OCI-LY3 (cell line): ENCODE results near the gene TGM4.

Experiments
- H2AFZ ChIP-seq: fragments of 200-600, 300-600 bp; shearing (Covaris generic); 2 replicates; pipeline ENCODE4 v1.6.0; 2014; ENCODE audit warnings: antibody characterized with exemption, low read depth, low read length
- H3K27ac ChIP-seq: fragments of 200-600, 300-600 bp; sonication (generic); 2 replicates; pipeline ENCODE4 v1.5.1; 2014; ENCODE audit warnings: mild to moderate bottlenecking, low read length, moderate library complexity, mixed read lengths
- H3K27me3 ChIP-seq: fragments of 200-600, 300-600 bp; sonication (generic); 2 replicates; pipeline ENCODE4 v1.6.1; 2014; ENCODE audit warnings: low read depth, low read length, mixed read lengths
- H3K36me3 ChIP-seq: fragments of 200-600, 300-600 bp; sonication (generic); replicated peaks from 2 replicates; pipeline ENCODE3; 2014; ENCODE audit warnings: low read depth, low read length, mixed read lengths
- H3K4me1 ChIP-seq: fragments of 300-600, 200-600 bp; sonication (generic); 2 replicates; pipeline ENCODE4 v1.6.1; 2014; ENCODE audit warnings: low read length, mixed read lengths
- H3K4me2 ChIP-seq: fragments of 200-600, 300-600 bp; sonication (generic); 2 replicates; pipeline ENCODE4 v1.6.1; 2014; ENCODE audit warnings: low read length, mixed read lengths
- H3K4me3 ChIP-seq: fragments of 300-600, 200-600 bp; sonication (generic); 2 replicates; pipeline ENCODE4 v1.5.1; 2014; ENCODE audit warnings: antibody characterized with exemption, mild to moderate bottlenecking, low read length, moderate library complexity
- H3K79me2 ChIP-seq: fragments of 300-600, 200-600 bp; shearing (Covaris generic); 2 replicates; pipeline ENCODE4 v1.6.1; 2014; ENCODE audit warnings: mild to moderate bottlenecking, low read length, mixed read lengths
- H3K9ac ChIP-seq: fragments of 300-600, 200-600 bp; shearing (Covaris generic); 2 replicates; pipeline ENCODE4 v1.6.0; 2014; ENCODE audit warnings: mild to moderate bottlenecking, low read length, moderate library complexity
- H3K9me3 ChIP-seq: fragments of 200-600, 300-600 bp; shearing (Covaris generic); 2 replicates; pipeline ENCODE4 v1.6.1; 2014; ENCODE audit warnings: low read length, mixed read lengths; ENCODE audit not compliant: insufficient read depth
- H4K20me1 ChIP-seq: fragments of 200-600, 300-600 bp; sonication (generic); 2 replicates; pipeline ENCODE4 v1.6.1; 2016; ENCODE audit warnings: low read length, mixed read lengths; ENCODE audit not compliant: insufficient read depth
- EZH2phosphoT487 ChIP-seq: fragments of 200-600 bp; shearing (Covaris generic); IDR thresholded peaks from 2 replicates; pipeline ENCODE4 v1.6.1; 2018; ENCODE audit warnings: antibody characterized with exemption, mixed run types, low read depth
- TF ChIP-seq, protein P1 (sequence below): fragments of 200-600, 300-600 bp; sonication (generic); IDR thresholded peaks from 2 replicates; pipeline ENCODE4 v1.5.1; 2014; ENCODE audit warnings: antibody characterized with exemption, low read length, low read depth

The TGM4 gene

GRCh38 chr3:44961888-44962287, 87.5 kb downstream of the TGM4 start:
- H3K9me3 ChIP-seq, result no peaks in the 10 kb centered on the region
- peaks cover 8% of the 10 kb centered on the region for H3K4me1 ChIP-seq
- no peak overlapping the region for H3K27ac ChIP-seq
- peaks cover 30% of the 10 kb centered on the region; the same call in 1 of the 2 replicates for H4K20me1 ChIP-seq
- H3K27me3 ChIP-seq, result no peaks in the 10 kb centered on the region
- no peak overlapping the region for H3K4me2 ChIP-seq
- H3K36me3 ChIP-seq, result peaks cover 7% of the 10 kb centered on the region
- no peak overlapping the region for H3K4me3 ChIP-seq
- no peak for TF ChIP-seq EZH2phosphoT487
- TF ChIP-seq, protein P1, sequence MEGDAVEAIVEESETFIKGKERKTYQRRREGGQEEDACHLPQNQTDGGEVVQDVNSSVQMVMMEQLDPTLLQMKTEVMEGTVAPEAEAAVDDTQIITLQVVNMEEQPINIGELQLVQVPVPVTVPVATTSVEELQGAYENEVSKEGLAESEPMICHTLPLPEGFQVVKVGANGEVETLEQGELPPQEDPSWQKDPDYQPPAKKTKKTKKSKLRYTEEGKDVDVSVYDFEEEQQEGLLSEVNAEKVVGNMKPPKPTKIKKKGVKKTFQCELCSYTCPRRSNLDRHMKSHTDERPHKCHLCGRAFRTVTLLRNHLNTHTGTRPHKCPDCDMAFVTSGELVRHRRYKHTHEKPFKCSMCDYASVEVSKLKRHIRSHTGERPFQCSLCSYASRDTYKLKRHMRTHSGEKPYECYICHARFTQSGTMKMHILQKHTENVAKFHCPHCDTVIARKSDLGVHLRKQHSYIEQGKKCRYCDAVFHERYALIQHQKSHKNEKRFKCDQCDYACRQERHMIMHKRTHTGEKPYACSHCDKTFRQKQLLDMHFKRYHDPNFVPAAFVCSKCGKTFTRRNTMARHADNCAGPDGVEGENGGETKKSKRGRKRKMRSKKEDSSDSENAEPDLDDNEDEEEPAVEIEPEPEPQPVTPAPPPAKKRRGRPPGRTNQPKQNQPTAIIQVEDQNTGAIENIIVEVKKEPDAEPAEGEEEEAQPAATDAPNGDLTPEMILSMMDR, result no peak
- H2AFZ ChIP-seq, result no peak overlapping the region
- H3K79me2 ChIP-seq, result peaks cover 64% of the 10 kb centered on the region
- H3K9ac ChIP-seq, result no peak overlapping the region

DNA sequence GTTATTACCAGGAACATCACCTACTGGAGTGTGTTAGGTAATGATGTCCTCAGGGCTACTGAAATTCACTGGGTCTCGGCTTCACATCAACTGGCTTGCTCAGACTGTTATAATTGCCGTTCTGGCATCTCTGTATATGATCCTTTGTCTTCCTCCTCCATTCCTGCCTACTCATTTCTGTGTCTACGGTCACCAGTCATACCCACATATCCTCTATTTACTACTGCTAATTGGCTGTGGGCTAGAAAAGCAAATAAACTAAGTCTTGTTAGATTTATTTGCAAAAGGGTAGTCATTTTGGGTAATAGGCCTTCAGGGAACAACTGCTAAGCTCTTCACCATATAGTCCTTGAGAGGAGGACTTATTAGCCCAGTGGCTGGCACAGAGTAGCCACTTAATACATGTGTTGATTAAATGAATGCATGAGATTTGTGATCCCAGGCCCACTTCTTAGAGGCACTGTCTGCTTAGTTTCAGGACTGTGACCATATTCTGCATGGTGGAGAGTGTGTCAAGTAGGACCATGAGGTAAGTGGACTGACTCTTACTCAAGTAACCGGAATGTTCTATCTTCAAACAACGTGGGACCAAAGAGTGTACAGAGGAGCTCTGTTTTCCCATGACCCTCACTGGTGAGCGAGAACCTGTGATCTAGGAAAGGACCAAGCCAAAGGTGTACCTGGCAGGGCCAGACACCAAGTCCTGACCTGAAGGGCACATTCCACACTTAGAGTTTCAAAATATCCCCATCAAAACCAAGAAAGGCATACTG, 88.4 kb downstream of the TGM4 start:
- H3K4me2 ChIP-seq, result no peak overlapping the region
- H3K27me3 ChIP-seq, result no peaks in the 10 kb centered on the region
- H3K9ac ChIP-seq, result no peak overlapping the region
- H3K9me3 ChIP-seq, result no peaks in the 10 kb centered on the region
- no peak overlapping the region for H3K27ac ChIP-seq
- H3K79me2 ChIP-seq, result peaks cover 71% of the 10 kb centered on the region
- TF ChIP-seq, protein P1, result no peak
- no peak overlapping the region for H3K4me3 ChIP-seq
- no peak overlapping the region for H2AFZ ChIP-seq
- peaks cover 8% of the 10 kb centered on the region for H3K4me1 ChIP-seq
- peaks cover 7% of the 10 kb centered on the region for H3K36me3 ChIP-seq
- peaks cover 30% of the 10 kb centered on the region; the same call in 1 of the 2 replicates for H4K20me1 ChIP-seq

DNA sequence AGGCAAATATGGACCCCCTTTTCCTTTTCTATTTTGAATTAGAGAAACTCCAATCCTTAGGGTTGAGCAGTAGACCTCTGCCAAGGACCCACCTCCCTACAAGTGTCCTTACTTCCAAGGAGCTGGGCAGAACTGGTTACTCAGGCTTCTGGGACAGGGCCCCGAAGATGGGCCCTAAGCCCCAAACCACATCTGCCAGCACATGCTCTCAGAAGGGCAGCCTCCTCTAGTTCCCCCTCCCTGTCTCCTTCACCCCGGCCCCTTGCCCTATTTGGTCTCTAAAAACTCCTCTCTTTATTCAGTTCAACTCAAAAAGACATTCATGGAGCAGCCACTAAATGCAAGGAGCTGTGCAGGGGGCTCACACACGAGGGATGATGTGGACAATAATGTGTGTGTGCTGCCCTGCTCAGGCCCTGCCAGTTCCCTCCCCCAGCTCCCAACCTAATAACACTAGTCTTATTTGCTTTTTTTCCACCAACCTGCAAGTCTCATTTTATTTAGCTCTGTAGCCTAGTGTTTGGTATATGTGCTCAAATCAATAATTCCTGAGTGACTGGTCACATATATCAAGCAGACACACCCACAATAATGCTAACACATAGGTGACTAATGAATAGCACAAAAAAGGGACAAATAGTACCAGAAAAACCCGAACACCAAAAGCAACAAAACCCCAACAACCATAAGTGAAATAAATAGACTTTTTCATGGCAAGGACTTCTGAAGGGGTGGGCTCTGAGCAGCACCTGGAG, 89.3 kb downstream of the TGM4 start:
- Histone ChIP-seq H3K4me1 (peaks cover 8% of the 10 kb centered on the region), H3K9me3 (no peaks in the 10 kb centered on the region), H3K27me3 (no peaks in the 10 kb centered on the region), H2AFZ (no peak overlapping the region), H3K79me2 (peaks cover 80% of the 10 kb centered on the region), H3K9ac (no peak overlapping the region), H3K36me3 (peaks cover 2% of the 10 kb centered on the region), H3K4me3 (no peak overlapping the region), H3K27ac (no peak overlapping the region), H4K20me1 (peaks cover 32% of the 10 kb centered on the region; the same call in 1 of the 2 replicates), H3K4me2 (no peak overlapping the region)
- TF ChIP-seq, protein P1, result no peak
- no peak for TF ChIP-seq EZH2phosphoT487
